Measurements from ENCODE around the gene ABAT.
"Not testable (repeated sequence)": the region's sequence is repeated elsewhere in the genome, so short reads cannot be mapped to it uniquely, and the experiment has no call there.

The ABAT gene

DNA sequence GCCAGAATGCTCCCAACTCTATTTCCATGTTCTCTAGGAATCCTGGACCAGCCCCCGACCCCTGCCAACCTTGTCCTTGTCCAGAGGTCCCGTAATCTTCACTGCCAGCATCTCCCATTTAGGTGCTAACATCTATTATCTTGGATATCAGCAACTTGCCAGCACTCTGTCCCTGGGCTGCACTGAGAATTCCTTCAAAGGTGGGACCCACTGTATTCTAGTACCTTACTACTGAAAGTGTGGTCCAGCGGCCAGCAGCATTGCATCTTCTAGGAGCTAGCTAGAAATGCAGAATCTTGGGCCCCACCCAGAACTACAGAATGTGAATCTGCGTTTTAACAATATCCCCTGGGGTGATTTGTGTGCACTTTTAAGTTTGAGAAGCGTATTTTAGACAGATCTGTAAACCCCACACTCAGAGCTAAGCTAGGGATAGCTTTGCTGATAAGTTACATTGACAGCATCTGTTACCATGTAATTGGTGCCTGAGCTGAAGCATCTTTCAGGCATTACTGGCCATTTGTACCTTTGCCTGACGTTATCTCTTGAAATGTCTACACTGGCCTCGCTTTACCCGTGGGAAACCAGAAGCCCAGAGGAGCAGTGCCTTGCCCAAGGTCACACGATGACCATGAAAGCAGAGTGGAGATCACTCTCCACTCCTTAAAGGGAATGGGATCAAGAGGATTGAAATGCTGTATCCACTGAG lies 8.3 kb downstream of the ABAT start:
- DNase-seq (ENCODE audit: low read depth) = no peak

DNA sequence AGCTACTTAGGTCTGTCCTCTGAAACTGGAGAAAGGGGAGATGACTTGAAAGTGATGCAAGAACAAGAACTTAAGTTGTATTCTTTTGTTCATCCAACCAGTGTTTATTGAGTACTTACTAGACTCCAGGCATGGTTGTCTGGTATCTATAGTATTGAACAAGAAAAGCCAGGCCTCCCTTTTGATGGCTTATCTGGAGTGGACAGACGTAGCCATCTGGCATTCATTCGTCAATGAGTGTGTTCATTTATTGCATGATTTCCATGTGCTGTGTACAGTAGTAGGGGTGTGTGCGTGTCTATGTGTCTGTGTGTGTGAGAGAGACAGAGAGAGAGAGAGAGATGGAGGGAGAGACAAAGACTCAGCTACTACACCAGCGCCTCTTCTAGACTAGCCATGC lies 9.2 kb downstream of the ABAT start:
- DNase-seq (ENCODE audit: low read depth) = no peak

DNA sequence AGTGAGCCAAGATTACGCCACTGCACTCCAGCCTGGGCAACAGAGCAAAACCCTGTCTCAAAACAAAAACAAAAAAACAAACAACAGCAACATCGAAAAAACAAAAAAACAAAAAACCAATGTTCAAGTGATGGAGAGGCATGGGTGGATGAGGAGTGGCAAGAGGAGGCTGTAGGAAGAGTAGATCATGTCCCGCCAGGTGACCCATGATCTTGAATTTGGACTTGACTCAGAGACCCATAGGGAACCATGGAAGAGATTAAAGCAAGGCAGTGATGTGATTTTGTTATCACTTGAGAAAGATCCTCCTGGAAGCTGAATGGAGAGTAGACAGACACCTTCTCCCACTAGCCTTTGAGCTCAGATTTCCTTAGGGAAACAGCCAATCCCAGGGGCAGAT lies 11.2 kb downstream of the ABAT start:
- DNase-seq (ENCODE audit: low read depth) = no peak

DNA sequence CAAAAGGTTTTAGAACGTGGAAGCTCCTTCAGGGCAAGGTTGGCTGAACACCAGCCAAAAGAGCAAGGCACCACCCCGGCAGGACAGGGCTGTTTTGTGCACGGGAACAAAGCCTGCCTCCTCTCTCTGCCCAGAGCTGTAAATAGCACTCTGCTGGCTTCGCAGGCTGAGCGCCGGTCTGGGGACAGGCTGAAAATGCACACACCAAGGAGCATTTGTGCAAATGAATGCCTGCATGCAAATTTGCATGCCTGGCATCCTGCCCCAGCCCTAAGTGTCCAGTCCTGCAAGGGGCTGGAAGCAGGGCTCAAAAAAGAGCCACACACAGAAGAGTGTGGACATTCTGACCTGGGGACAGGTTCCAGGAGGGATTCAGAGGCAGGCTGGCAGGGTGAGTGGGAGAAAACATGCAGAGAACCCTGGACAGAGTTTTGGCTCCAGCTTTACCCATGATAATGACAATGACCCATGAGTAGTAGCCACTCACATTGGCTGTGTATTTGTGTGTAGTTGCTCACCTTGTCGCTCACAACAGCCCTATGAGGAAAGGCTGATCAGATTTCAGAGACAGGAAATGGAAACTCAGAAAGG lies 11.7 kb downstream of the ABAT start:
- no peak for DNase-seq (ENCODE audit: low read depth)

DNA sequence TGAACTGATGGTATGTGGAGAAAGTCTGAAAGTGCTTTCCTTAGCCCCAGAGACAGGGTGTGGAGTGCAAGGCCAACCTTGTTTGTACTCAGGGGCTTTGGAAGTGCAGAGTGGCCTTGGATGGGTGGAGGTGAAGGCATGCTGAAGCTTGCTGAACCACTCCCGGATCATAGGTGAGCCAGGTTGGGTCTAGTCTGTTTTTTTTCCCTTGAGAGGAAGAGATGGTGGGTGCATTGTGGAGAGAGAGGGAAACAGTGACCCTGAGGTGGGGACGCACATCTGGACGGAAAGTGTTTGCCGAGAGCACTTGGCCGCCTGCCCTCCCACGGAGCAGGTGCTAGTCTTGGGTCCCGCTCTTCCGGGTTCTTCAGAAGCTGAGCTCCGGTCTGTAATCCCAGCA lies 12.5 kb downstream of the ABAT start:
- DNase-seq (ENCODE audit: low read depth) = no peak

DNA sequence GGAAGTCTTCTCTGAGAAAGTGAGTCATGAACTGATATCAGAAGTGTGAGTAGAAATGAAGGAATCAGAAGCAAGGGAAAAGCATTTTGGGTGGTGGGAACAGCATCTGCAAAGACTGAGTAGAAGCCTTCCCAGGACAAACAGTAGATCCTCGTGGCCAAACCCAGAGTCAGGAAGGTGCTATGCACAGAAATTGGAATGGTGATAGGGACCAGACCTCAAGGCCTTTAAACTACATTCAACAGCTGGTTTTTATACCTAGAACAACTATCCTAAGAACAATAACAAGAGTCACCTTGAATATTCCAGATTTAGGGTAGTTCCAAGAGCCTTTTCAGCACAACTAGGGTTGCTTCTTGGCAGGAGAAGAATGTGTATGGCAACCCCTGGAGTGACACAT lies 15.3 kb downstream of the ABAT start:
- DNase-seq (ENCODE audit: low read depth) = no peak

DNA sequence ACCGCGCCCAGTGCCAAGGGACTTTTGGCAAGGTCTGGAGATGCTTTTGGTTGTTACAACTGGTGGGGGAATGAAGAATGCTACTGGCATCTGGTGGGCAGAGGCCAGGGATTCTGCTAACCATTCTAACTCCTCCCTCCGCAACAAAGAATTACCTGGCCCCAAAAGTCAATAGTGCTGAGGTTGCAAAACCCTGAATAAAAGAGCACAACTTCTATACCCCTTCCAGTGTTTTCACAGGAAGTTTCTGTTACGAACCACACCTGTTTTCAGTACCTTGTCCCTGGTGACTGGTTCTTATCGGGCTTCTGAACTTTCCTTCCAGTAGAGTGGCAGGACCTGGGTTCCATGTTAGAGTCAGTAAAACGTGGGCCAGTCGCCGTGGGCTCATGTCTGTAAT lies 17.3 kb downstream of the ABAT start:
- DNase-seq (ENCODE audit: low read depth) = no peak

DNA sequence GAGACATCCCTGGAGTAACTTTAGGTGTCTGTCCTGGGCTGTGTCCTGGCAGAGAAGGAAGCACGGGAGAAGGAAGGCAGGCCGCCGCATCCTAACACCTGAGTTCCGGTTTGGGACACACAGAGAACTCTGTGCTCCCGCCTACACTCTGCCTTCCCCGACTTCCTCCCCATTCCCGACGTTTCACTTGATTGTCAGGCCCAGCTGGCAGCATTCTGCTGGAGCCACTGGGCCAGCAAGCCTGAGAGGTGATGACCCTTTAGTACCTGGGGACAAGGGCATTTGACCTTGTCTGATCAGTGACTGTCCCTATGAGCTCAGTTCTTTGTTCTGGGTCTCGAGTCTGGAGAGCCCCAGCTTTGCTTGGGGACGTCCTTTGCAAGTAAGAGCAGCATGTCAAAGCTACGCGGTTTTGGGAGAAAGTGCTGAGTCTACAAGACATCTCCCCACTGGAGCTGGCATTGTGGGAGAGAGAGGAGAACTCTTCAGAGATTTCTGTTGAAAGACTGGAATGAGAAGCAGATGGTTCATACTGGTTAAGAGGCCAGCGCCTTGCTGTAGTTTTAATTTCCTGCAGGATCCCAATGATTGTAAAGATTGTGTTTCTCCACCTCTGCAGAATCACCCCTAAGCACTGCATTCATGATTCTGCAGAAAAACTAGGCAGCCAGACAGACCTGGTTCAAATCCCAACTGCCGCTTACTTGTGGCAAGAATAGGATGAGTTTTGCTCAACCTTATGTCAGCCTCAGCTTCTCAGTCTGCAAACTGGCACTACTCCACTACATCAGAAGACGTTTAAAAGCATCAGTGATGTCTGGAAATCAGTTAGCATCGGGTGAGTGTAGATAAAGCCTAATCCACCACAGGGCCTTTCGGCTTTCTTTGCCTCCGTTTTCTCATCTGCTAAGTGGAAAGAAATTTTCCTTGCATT lies 20.6 kb downstream of the ABAT start:
- no peak for DNase-seq (ENCODE audit: low read depth)

DNA sequence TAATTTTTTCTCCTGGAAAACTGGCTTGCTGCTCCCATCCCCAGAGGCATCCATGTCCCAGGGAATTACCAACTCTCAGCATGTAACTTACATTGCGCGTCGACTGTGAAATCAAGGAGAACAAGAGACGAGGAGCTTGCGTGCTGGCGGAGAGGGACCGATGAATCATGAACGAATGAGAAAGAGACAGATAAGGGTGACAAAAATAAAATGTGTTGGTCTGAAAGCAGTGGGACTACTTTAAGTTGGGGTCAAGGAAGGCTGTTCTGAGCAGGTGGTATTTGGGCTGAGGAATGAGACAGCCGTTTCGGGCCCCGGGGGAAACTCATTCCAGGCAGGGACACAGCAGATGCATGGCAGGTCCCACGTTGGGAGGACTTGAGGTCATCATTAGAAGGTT lies 22.5 kb downstream of the ABAT start:
- DNase-seq (ENCODE audit: low read depth) = no peak

DNA sequence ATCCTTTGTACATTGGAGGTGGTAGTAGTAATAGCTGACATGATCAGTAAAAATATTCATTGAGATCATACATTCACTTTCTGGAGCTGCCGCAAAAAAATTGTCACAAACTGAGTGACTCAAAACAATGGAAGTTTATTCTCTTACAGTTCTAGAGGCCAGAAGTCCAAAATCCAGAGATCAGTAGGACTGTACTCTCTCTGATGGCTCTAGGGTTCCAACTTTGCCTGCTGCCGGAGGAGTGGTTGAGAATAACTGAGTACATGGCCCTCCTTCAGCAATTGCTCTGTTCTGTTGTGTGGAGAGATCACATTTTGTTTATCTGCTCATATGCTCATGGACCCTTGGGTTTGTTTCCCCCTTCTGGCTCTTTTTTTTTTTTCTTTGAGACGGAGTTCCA lies 23.5 kb downstream of the ABAT start:
- DNase-seq (ENCODE audit: low read depth) = no peak

DNA sequence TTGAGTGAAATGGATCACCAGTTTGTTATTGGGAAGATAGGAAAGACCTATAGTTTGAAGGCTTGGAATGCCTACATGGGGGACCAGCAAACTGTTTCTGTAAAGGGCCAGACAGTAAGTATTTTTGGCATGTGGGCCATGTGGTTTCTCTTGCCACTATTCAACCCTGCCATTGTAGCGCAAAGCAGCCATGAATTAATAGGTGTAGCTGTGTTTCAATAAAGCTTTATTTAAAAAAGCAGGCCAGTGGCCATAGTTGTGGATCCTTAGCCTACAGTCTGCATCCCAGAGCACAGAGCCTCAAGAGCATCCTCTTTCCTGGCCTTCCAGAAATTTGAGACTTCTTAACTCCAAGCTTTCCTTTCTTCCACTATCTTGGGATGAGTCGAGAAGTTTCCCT lies 29.3 kb downstream of the ABAT start:
- no peak for DNase-seq (ENCODE audit: low read depth)

DNA sequence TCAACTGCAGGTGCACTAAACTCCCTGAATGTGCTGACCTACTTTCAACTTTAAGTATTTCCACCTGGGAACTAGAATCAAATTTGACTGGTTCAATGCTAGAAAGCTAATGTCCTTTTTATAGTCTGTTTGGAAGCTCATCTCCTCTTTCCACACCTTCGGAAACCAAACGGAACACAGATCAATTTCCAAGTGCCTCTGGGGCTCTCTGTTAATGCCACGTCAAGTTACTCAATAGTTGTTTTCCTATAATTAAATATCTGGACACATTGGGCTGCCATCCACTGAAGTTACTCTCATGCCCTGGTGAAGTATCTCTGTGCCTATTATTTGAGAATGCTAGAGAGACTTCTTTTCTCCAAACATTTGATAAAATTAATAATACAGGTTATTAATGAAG lies 29.7 kb downstream of the ABAT start:
- DNase-seq (ENCODE audit: low read depth) = no peak

DNA sequence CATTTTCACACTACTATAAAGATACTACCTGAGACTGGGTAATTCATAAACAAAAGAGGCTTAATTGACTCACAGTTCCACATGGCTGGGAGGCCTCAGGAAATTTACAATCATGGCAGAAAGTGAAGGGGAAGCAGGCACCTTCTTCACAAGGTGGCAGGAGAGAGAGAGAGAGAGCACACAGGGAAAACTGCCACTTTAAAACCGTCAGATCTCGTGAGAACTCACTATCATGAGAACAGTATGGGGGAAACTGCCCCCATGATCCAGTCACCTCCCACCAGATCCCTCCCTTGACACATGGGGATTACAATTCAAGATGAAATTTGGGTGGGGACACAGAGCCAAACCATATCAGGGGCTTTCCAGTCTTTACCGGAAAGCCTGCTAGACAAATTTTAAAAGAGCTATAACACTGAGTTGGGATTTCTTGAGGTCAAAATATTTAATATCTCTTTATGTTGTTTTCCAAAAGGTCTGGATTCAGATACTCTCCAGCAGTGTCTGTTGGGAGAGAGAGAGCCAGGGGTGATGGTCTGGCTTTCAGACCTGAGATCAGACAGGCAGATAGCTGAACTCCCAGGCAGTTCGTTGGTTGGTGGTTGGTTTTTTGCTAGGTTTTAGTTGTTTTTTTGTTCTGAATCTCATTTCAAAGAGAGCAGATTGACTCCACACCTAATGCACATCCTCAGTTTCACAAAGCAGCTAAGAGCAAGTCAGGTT lies 30.8 kb downstream of the ABAT start:
- not testable (repeated sequence) for DNase-seq (ENCODE audit: low read depth)

DNA sequence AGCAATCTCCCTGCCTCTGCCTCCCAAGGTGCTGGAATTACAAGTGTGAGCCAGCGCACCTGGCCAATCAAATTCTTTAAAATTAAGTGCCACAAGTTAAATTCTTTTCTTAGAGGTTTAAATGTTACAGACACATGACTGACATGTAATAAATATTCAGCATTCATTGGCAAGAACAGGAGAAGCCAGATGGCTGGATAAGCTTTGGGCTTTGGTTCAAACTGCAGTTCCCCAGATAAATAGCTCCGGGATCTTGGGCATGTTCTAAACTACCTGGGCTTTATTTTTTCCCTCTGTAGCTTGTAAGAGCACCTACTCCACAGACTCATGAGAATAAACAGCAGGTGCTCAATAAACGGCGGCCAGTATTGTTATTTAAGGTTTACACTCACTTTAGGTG lies 34.1 kb downstream of the ABAT start:
- no peak for DNase-seq (ENCODE audit: low read depth)

DNA sequence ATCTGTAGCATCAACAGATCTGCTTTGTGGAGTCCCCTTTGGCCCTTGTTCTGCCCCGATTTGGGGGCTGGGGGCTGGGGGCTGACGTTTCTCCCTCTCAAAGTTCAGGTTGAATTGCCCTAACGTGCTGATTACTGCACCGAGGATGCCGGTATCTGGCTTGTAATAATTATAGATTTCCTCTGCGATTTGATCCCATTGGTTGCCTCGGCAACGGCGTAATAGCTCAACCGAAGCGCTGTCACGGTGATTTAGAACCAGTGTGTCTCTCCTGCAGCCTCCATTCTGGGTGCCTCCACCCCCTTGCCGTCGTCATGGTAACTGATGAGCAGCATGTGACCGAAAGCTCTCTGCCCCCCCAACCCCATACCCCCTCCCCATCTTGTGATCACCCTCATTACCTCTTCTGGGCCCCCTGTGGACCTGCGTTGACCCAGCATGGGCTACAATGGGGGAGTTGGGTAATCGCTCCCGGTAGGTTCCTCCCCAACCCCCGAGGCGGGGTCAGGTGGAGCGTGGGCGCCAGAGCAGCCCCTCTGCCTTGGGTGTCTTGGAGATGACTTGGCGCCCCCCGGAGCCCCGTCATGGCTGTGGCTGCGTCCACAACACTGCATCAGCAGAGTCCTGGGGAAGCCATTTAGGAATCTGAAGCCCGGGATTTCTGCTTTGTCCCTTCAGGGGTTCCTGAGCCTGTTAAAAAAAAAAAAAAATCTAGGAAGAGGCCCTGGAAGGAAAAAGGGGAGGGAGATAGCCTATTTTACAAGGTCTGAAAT lies 38.4 kb downstream of the ABAT start:
- no peak for DNase-seq (ENCODE audit: low read depth)

DNA sequence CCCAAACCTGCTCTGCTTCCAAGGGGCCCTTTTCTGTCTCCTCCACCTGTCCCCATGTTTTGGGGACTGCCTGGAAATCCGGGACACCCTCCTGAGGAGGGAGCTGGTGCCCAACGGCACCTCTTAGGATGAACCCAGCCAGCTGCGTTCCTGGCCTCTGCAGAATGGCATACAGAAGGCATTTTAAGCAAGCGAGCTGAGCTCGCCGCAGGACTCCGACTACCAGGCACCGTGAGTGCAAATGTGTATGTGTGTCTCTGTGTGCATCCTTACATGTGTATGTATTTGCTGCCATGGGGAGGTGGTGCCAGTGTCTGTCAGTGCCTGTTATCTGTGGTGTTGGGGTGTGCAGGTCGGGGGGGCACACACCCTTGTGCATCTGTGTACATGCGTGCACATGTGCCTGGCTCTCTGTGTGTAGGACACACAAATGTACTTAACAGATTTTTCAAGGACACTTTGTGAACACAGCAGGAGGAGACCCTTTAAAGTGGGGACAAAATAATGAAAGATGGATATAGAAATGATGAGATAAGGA lies 39.3 kb downstream of the ABAT start:
- DNase-seq (ENCODE audit: low read depth) = no peak

DNA sequence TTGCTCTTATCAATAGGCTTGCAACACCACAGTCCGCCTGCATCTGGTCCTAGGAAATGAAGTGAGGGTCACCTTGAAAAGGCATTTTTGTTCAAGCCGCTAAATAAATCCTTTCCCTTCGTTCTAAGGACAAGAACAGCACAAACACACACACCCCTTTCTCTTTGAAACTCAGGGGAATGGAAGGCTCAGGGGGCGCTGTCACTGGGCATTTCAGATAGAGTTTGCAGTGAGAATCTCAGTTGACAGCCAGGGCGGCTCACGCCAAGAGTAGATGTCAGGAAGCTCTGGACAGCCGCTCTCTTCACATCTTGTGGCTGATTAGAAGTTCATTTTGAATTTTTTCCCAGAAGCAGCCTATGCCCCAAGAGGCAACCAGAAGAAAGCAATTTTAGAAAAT lies 39.8 kb downstream of the ABAT start:
- DNase-seq (ENCODE audit: low read depth) = no peak

DNA sequence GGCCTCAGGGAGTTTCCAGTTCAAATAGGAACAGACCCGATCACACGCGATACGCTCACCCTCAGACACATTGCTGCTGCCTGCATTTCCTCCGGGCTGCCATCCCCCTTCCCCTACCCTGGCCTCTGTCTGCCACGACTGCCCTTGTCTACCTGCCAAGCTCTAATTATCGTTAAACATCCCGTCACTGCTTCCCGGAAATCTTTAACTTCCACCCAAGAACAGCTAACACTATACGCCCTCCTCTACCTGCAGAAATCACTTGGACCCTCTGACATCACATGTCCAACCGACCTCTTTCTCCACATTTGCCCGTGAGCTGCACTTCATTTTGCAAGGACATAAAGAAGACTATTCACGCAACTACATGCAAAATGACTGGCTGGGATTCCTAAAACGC lies 40.4 kb downstream of the ABAT start:
- DNase-seq (ENCODE audit: low read depth) = no peak

DNA sequence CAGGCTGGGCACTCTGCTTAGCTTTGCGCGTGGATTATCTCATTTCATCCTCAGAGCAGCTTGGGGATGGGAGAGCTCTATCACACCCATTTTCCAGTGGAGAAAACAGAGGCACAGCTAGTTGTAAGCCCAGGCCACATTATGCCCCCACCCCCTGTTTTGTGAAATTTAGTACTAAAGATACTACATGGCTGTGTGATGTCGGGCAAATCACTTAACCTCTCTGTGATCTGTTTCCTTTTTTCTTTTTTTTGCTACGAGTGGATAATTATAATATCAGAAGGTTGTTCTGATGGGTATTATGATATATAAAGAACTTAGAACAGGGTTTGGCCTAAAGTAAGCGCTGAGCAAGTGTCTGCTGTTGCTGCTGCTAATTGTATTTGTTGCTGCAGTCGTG lies 41.6 kb downstream of the ABAT start:
- DNase-seq (ENCODE audit: low read depth) = no peak

DNA sequence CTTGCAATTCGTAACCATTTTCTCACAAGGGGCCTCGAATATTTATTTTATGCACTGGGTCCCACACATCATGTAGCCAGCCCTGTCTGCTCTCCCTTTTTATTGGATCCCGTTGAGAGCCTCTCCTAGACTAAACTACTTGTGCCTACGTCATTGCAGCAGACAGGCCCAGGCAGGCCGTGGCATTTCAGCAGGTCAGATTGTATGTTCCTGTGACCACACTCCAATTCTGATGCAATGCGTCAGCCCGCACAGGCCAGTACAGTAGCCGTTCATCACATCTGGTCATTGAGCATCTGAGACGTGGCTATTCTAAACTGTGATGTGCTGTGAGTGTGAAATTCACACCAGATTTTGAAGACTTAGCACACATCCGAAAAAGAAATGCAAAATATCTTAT lies 42.2 kb downstream of the ABAT start:
- no peak for DNase-seq (ENCODE audit: low read depth)

DNA sequence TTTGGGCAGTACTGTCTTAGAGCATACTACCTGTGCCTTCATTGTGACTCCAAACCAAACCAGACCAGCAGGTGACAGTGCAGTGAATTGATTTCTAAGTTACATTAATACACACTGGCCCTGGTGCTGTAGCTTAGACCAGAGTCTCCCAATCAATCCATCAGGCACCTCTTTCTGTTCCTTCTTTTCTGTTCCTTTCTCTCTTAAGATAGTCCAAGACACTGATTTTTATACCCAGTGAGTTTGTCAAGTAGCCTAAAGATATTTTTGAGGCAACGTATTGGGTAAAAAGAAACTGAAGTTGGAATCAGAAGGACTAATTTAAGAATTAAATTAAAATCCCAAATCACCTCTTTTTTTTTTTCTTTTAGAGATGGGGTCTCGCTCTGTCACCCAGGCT lies 43.1 kb downstream of the ABAT start:
- DNase-seq (ENCODE audit: low read depth) = no peak

All from CMK (cell line).